ENCODE data around the gene AKIRIN2.

DNA sequence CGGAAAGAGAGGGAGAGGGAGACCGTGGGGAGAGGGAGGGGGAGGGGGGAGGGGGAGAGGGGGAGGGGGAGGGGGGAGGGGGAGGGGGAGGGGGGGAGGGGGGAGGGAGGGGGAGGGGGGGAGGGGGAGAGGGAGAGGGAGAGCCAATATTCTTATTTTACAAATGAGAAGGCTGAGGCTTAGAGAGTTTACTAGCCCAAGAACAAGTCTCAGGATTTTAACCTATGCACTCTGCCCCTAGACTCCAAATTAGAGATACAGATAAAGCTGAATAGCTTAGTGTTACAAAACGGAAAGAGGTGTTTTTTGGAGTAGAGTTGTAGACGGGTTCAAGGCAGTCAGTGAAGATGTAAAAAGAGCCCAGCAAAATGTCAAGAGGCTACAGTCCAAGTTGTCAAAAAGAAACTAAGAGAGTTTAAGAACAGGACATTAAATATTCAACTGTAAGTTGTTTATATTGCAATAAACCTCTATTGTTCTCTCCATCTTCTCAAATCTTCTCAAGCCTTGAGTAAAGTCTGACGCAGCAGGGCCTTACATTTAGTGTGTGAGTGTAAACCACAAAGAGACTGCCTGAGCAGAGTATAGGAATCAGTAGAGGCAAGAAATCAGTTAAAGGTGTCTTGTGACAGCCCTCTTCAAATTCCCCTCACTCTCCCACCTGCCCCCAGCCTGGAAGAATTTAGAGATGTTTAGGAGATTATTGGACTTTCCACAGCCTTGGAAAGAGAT lies 34.9 kb upstream of the AKIRIN2 start:
- TF ChIP-seq POLR2A (IDR thresholded peaks at IDR 0.05) = no peak
- TF ChIP-seq, protein P1, sequence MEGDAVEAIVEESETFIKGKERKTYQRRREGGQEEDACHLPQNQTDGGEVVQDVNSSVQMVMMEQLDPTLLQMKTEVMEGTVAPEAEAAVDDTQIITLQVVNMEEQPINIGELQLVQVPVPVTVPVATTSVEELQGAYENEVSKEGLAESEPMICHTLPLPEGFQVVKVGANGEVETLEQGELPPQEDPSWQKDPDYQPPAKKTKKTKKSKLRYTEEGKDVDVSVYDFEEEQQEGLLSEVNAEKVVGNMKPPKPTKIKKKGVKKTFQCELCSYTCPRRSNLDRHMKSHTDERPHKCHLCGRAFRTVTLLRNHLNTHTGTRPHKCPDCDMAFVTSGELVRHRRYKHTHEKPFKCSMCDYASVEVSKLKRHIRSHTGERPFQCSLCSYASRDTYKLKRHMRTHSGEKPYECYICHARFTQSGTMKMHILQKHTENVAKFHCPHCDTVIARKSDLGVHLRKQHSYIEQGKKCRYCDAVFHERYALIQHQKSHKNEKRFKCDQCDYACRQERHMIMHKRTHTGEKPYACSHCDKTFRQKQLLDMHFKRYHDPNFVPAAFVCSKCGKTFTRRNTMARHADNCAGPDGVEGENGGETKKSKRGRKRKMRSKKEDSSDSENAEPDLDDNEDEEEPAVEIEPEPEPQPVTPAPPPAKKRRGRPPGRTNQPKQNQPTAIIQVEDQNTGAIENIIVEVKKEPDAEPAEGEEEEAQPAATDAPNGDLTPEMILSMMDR (IDR thresholded peaks at IDR 0.05) = no peak
